Activated CD8-positive, alpha-beta T cell treated with anti-CD3 and anti-CD28 coated beads, Interleukin-2, amount 10 ng/mL, durations not matched to agents 7 days and 5 days (primary cell): ENCODE results near the gene YIPF3. TPM values are rescaled to one million over a fixed set of nuclear protein-coding genes. Genes with fewer than 3 reads are reported as not detected.

Source experiments
- ATAC-seq: fragments of 150-1000 bp; cut with Tn5 transposase; one replicate; pipeline ENCODE4 v1.10.0; 2021; ENCODE audit warnings: moderate library complexity
- CTCF ChIA-PET: fragments of 350-600 bp; sonication (Branson Sonifier 250); formaldehyde crosslinking; loops from one replicate; lab custom pipeline; 2021; ENCODE audit warnings: antibody characterized with exemption; lab: Charles Lee
- POLR2A ChIA-PET: fragments of 350-600 bp; sonication (Branson Sonifier 250); formaldehyde crosslinking; loops from one replicate; lab custom pipeline; 2021; ENCODE audit warnings: antibody characterized with exemption; lab: Charles Lee
- DNase-seq: peaks from one replicate; pipeline ENCODE4 v3.0.0-alpha.2; 2020
- H3K27ac Mint-ChIP-seq: one replicate; pipeline ENCODE4 v1.8.0; 2021; ENCODE audit warnings: mild to moderate bottlenecking, mixed read lengths
- H3K27me3 Mint-ChIP-seq: one replicate; pipeline ENCODE4 v1.8.0; 2021; ENCODE audit warnings: low read depth, mixed read lengths
- H3K36me3 Mint-ChIP-seq: one replicate; pipeline ENCODE4 v1.8.0; 2021; ENCODE audit warnings: low read depth, mixed read lengths
- H3K4me1 Mint-ChIP-seq: one replicate; pipeline ENCODE4 v1.8.0; 2021; ENCODE audit warnings: low read depth, mixed read lengths
- H3K4me3 Mint-ChIP-seq: one replicate; pipeline ENCODE4 v1.8.0; 2021; ENCODE audit warnings: mild to moderate bottlenecking, mixed read lengths
- H3K9me3 Mint-ChIP-seq: one replicate; pipeline ENCODE4 v1.8.0; 2022; ENCODE audit warnings: mixed read lengths; ENCODE audit not compliant: insufficient read depth
- total RNA-seq, 2 experiments: library from RNA; stranded (reverse); gene quantifications; one replicate each; pipeline ENCODE4 v1.2.3, GENCODE V29; 2021

The YIPF3 gene
- total RNA-seq, 2 experiments from 2014 or later, result 55.6 to 59.0 TPM

DNA sequence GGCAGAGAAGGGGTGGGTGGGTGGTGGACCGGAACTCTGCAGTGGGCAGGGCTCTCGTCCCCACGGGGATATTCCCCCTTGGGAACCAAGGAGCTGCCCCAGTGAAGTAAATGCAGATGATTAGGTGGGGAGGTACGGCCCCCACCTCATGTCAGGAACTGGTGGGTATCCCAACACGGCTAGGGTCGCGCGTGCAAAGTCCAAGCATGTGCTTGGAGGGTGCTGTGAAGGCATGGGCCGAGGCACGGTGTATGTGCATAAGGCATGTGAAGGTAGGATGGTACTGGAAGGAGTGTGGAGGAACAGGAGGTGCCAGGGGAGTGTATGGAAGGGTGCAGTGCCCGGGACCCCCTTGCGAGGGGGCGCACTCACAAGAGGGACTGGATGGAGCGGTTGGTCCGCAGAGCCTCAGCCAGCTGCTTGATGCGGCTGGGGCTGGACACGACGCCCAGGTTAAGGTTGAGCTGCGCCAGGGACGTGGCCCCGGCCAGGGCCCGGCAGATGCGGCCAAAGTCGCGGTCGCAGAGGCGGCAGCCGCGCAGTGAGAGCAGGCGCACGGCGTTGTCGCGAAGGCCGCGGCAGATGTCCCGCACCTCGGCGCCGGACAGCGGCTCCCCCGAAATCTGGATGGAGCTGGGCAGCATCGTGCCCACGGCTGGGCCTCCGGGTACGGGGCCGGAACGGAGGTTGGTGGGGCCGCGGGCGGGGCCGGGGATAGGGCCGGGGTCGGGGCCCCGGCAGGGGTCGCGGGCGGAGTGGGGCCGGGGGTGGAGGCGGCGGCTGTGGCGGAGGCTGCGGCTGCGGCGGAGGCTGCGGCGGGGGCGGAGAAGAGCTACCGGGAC, 7.4 kb downstream of the YIPF3 start:
- Mint-ChIP-seq H3K4me1 (peaks cover 16% of the 10 kb centered on the region), H3K9me3 (no peaks in the 10 kb centered on the region), H3K27me3 (peaks cover 15% of the 10 kb centered on the region), H3K36me3 (peaks cover 36% of the 10 kb centered on the region), H3K27ac (peak overlapping the region; percentile 69), H3K4me3 (peak overlapping the region; percentile 66)
- POLR2A ChIA-PET, result interaction anchor here (0.8 to 1.1 kb wide), 2 partner anchors 32 to 120 kb away, joined by 3 to 4 read pairs; partner anchors contain the start of genes GTPBP2 and TJAP1
- DNase-seq (no peak), ATAC-seq (peak; percentile 7)
- CTCF ChIA-PET, result interaction anchor here (5.1 kb wide), 1 partner anchor 15 kb away, joined by 65 read pairs; no protein-coding TSS in a partner anchor

DNA sequence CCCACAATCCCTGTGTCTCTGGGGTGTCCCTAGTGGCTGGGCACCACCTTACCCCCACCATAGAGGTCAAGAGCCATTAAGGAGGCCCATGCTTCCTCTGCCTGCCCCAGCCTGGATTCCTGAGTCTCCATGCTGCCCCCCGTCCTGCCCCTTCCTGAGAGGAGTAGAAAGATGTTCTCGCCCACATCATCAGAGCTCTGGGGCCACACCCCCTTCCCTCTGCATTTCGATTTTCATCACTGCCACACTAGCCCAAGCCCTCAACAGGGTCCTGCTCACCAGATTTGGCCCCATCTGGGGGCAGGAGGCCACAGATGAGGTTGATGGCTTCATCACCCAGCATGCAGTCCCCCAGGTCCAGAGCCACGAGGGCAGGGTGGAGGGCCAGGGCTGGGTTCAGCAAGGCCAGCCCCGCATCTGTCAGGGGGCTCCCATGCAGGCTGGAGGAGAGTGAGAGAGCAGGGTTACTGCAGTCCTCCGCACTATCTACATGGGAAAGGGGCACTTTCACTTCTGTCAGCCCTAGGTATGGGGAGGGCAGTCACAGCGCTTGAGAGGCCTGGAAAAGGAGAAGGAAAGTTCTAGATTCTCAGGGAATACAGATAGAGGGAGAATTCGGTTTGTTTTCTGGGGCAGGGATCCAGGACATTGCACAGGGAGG, 8.1 kb downstream of the YIPF3 start:
- ATAC-seq, result no peak
- Mint-ChIP-seq H3K27ac (peak overlapping the region; percentile 22), H3K9me3 (no peaks in the 10 kb centered on the region), H3K27me3 (peaks cover 15% of the 10 kb centered on the region), H3K4me1 (peaks cover 13% of the 10 kb centered on the region), H3K4me3 (peak overlapping the region; percentile 66), H3K36me3 (peaks cover 38% of the 10 kb centered on the region)
- CTCF ChIA-PET, result interaction anchor here (0.9 to 5.1 kb wide), 11 partner anchors 13 to 365 kb away, joined by 3 to 65 read pairs (median 9); partner anchors contain the start of genes ABCC10, DLK2, DNPH1 and VEGFA
- DNase-seq, result no peak
- POLR2A ChIA-PET, result interaction anchor here (2.1 kb wide), 1 partner anchor 8 kb away, joined by 9 read pairs; the partner anchor contains the start of genes POLR1C and YIPF3

GRCh38 chr6:43506667-43507471, 9.9 kb downstream of the YIPF3 start:
- peaks cover 13% of the 10 kb centered on the region for H3K4me1 Mint-ChIP-seq
- no peak overlapping the region for H3K27ac Mint-ChIP-seq
- POLR2A ChIA-PET, result interaction anchor here (0.6 to 2.1 kb wide), 6 partner anchors 10 to 499 kb away, joined by 3 to 9 read pairs (median 3); partner anchors contain the start of genes DNPH1, POLR1C and YIPF3
- peak; percentile 89 for DNase-seq
- no peaks in the 10 kb centered on the region for H3K9me3 Mint-ChIP-seq
- H3K4me3 Mint-ChIP-seq, result no peak overlapping the region
- H3K27me3 Mint-ChIP-seq, result peaks cover 15% of the 10 kb centered on the region
- CTCF ChIA-PET, result interaction anchor here (0.6 to 5.1 kb wide), 45 partner anchors 11 to 363 kb away, joined by 3 to 65 read pairs (median 5); partner anchors contain the start of genes ABCC10, CRIP3, DLK2 and DNPH1
- ATAC-seq, result peak; percentile 67
- peaks cover 30% of the 10 kb centered on the region for H3K36me3 Mint-ChIP-seq

- no peak for DNase-seq
- no peak for ATAC-seq
- Mint-ChIP-seq H3K36me3 (peaks cover 30% of the 10 kb centered on the region), H3K27ac (no peak overlapping the region), H3K4me1 (peaks cover 13% of the 10 kb centered on the region), H3K9me3 (no peaks in the 10 kb centered on the region), H3K27me3 (peaks cover 15% of the 10 kb centered on the region), H3K4me3 (no peak overlapping the region)
- ChIA-PET POLR2A (interaction anchor here (1.1 to 2.1 kb wide), 5 partner anchors 10 to 277 kb away, joined by 3 to 9 read pairs (median 4); partner anchors contain the start of genes DNPH1, POLR1C and YIPF3), CTCF (interaction anchor here (0.7 to 5.1 kb wide), 34 partner anchors 11 to 606 kb away, joined by 3 to 65 read pairs (median 6); partner anchors contain the start of genes ABCC10, CRIP3, DLK2 and GTPBP2)
Measured at GRCh38 chr6:43506171-43506570, 10.6 kb downstream of the YIPF3 start.

- Mint-ChIP-seq H3K27ac (no peak overlapping the region), H3K36me3 (peaks cover 28% of the 10 kb centered on the region), H3K27me3 (peaks cover 15% of the 10 kb centered on the region), H3K4me3 (no peak overlapping the region), H3K9me3 (no peaks in the 10 kb centered on the region), H3K4me1 (peaks cover 13% of the 10 kb centered on the region)
- CTCF ChIA-PET, result interaction anchor here (0.7 to 5.1 kb wide), 28 partner anchors 11 to 606 kb away, joined by 3 to 65 read pairs (median 6); partner anchors contain the start of genes ABCC10, CRIP3, DLK2 and DNPH1
- ATAC-seq (no peak), DNase-seq (no peak)
- POLR2A ChIA-PET, result interaction anchor here (1.1 to 1.5 kb wide), 2 partner anchors 28 to 277 kb away, joined by 3 to 4 read pairs; partner anchors contain the start of gene DNPH1
Measured at GRCh38 chr6:43505718-43506117, 11.0 kb downstream of the YIPF3 start.

DNA sequence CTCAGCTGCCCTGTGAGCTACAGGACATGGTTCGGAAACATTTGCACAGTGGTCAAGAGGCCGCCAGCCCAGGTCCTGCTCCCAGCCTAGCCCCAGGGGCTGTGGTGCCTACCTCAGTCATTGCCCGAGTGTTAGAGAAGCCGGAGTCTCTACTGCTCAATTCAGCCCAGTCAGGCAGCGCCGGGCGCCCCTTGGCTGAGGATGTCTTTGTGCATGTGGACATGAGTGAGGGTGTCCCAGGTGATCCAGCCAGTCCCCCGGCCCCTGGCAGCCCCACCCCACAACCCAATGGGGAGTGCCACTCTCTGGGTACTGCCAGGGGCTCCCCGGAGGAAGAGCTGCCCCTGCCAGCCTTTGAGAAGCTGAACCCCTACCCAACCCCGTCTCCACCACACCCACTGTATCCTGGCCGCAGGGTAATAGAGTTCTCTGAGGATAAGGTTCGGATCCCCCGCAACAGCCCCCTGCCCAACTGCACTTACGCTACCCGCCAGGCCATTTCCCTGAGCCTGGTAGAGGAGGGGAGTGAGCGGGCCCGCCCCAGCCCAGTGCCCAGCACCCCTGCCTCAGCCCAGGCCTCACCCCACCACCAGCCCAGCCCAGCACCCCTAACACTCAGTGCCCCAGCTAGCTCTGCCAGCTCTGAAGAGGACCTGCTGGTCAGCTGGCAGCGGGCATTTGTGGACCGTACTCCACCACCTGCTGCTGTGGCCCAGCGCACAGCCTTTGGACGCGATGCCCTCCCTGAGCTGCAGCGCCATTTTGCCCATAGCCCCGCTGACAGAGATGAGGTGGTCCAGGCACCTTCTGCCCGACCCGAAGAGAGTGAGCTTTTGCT, 11.8 kb downstream of the YIPF3 start:
- H3K4me1 Mint-ChIP-seq, result peaks cover 13% of the 10 kb centered on the region
- CTCF ChIA-PET, result interaction anchor here (0.8 to 5.1 kb wide), 11 partner anchors 10 to 281 kb away, joined by 3 to 65 read pairs (median 11); partner anchors contain the start of genes DNPH1, POLR1C and YIPF3
- no peak for ATAC-seq

GRCh38 chr6:43503443-43503842, 13.3 kb downstream of the YIPF3 start:
- Mint-ChIP-seq H3K4me3 (no peak overlapping the region), H3K4me1 (peaks cover 7% of the 10 kb centered on the region), H3K9me3 (no peaks in the 10 kb centered on the region), H3K27ac (no peak overlapping the region), H3K27me3 (peaks cover 5% of the 10 kb centered on the region), H3K36me3 (peaks cover 27% of the 10 kb centered on the region)
- DNase-seq (no peak), ATAC-seq (no peak)
- POLR2A ChIA-PET, result interaction anchor here (0.9 kb wide), 1 partner anchor 206 kb away, joined by 3 read pairs; no protein-coding TSS in a partner anchor
- CTCF ChIA-PET, result no interaction called here

More for the DNA sequence above, 11.8 kb downstream of the YIPF3 start:
- peaks cover 29% of the 10 kb centered on the region for H3K36me3 Mint-ChIP-seq
- no peak overlapping the region for H3K27ac Mint-ChIP-seq
- no peak for DNase-seq
- peaks cover 15% of the 10 kb centered on the region for H3K27me3 Mint-ChIP-seq
- POLR2A ChIA-PET, result interaction anchor here (1.5 kb wide), 1 partner anchor 27 kb away, joined by 4 read pairs; no protein-coding TSS in a partner anchor
- no peaks in the 10 kb centered on the region for H3K9me3 Mint-ChIP-seq
- H3K4me3 Mint-ChIP-seq, result no peak overlapping the region

GRCh38 chr6:43502666-43503065, 14.1 kb downstream of the YIPF3 start:
- no peaks in the 10 kb centered on the region for H3K9me3 Mint-ChIP-seq
- CTCF ChIA-PET, result no interaction called here
- DNase-seq (no peak), ATAC-seq (no peak)
- H3K27me3 Mint-ChIP-seq, result no peaks in the 10 kb centered on the region
- no peak overlapping the region for H3K4me3 Mint-ChIP-seq
- H3K36me3 Mint-ChIP-seq, result peaks cover 27% of the 10 kb centered on the region
- H3K4me1 Mint-ChIP-seq, result peaks cover 7% of the 10 kb centered on the region
- no peak overlapping the region for H3K27ac Mint-ChIP-seq
- POLR2A ChIA-PET, result interaction anchor here (0.9 kb wide), 1 partner anchor 206 kb away, joined by 3 read pairs; no protein-coding TSS in a partner anchor

DNA sequence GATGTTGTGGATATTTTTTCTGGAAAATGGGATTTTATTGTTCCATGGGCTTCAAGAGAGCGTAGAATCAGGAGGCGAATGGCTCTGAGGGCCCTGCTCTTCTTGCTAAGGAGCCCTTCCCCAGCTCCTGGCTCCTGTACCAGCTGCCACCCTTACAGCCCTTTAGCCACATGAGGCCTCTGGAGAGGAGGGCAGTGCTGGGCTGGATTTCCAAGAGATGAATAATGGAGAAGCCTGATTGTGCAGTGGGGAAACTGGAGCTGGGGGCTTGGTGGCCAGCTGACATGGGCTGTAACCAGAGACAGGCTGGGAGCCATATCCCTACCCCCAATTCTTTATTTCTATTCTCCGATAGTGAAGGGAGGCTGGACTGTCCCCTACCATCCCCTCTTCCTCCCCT, 15.8 kb downstream of the YIPF3 start:
- ATAC-seq, result no peak
- peaks cover 23% of the 10 kb centered on the region for H3K36me3 Mint-ChIP-seq
- no peaks in the 10 kb centered on the region for H3K4me1 Mint-ChIP-seq
- CTCF ChIA-PET, result no interaction called here
- H3K4me3 Mint-ChIP-seq, result no peak overlapping the region
- no peaks in the 10 kb centered on the region for H3K9me3 Mint-ChIP-seq
- POLR2A ChIA-PET, result interaction anchor here (0.6 kb wide), 1 partner anchor 23 kb away, joined by 3 read pairs; no protein-coding TSS in a partner anchor
- H3K27ac Mint-ChIP-seq, result no peak overlapping the region
- no peak for DNase-seq
- no peaks in the 10 kb centered on the region for H3K27me3 Mint-ChIP-seq
